Activated naive CD8-positive, alpha-beta T cell treated with anti-CD3 and anti-CD28 coated beads, Interleukin-2, amount 50 U/mL, for 24 hours (primary cell): Measurements from ENCODE around the gene CWC15.
A peak's percentile ranks its signal among the peaks of the same experiment; 100 is the strongest.
"Not testable (repeated sequence)": the region's sequence is repeated elsewhere in the genome, so short reads cannot be mapped to it uniquely, and the experiment has no call there.

Experiments used
- ATAC-seq: fragments of 150-1000 bp; cut with Tn5 transposase; one replicate; pipeline ENCODE4 v1.10.0; 2021
- DNase-seq: peaks from one replicate; pipeline ENCODE4 v3.0.0; 2021
- H3K27ac Mint-ChIP-seq: one replicate; pipeline ENCODE4 v1.8.0; 2021; ENCODE audit warnings: mild to moderate bottlenecking, mixed read lengths
- H3K27me3 Mint-ChIP-seq: one replicate; pipeline ENCODE4 v1.8.0; 2021; ENCODE audit warnings: mixed read lengths
- H3K36me3 Mint-ChIP-seq: one replicate; pipeline ENCODE4 v1.8.0; 2021; ENCODE audit warnings: low read depth, mixed read lengths
- H3K4me1 Mint-ChIP-seq: one replicate; pipeline ENCODE4 v1.8.0; 2021; ENCODE audit warnings: mixed read lengths
- H3K4me3 Mint-ChIP-seq: one replicate; pipeline ENCODE4 v1.8.0; 2021; ENCODE audit warnings: mild to moderate bottlenecking, moderate library complexity, mixed read lengths
- H3K9me3 Mint-ChIP-seq: one replicate; pipeline ENCODE4 v1.8.0; 2021; ENCODE audit warnings: mixed read lengths

CWC15 gene

DNA sequence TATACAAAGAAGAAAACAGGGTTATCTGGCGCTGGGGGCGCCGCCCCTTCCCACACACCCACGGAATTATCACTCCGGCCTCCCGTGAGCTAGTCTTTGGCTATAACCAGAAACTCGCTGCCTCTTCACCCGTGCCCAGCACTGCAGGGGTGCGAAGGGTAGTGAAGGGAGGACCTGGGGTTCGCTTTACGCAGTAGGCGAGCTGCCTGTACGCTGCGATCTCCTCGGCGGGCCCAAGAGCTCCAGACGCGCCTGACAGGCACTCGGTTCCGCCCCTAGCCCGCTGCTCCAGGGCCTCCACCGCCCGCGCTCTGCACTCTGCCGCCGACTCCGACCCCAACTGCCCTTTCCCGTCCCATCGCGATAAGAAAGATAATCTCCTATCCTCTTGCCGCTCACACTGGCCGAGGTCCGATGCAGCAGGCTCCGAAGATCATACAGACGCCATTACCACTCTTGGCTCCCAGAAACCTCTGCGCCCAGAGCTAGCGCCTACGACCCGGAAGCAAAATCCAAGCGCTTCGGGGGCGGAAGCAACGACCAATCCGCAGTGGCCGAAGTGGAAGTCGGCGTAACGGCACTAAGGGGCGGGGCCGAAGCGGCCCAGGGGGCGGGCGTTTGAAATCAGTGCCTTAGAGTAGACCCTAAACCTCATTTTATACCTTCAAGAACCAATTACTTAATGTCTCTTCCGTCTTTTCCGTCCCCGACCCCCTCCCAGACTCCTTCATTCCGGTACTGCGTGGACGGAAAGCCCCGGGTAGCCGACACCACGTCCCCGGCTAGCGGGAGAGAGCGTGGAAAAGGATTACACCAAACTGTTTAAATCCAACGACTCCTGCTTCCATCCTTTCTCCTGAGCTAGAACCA, at the start of gene CWC15, which contains the start of gene KDM4D:
TSS of gene CWC15 (minus strand) at position 458 of the 870 bp plus-strand sequence. CDS start 1,371 bp downstream, outside the sequence.
TSS of gene KDM4D (plus strand) at position 611 of the 870 bp plus-strand sequence. CDS start 23,664 bp downstream, outside the sequence.
- Mint-ChIP-seq H3K27ac (peak within 1 kb of the TSS; percentile 96), H3K9me3 (no peaks in the 10 kb centered on the region), H3K4me1 (peaks cover 34% of the 10 kb centered on the region), H3K4me3 (peak within 1 kb of the TSS; percentile 99), H3K36me3 (peaks cover 31% of the 10 kb centered on the region), H3K27me3 (no peaks in the 10 kb centered on the region)
- DNase-seq, result peak; percentile 93
- peak; percentile 99 for ATAC-seq

GRCh38 chr11:95021468-95021867, 48.1 kb upstream of the CWC15 start:
- H3K27me3 Mint-ChIP-seq, H3K27ac Mint-ChIP-seq, H3K36me3 Mint-ChIP-seq, ATAC-seq, H3K4me1 Mint-ChIP-seq, H3K4me3 Mint-ChIP-seq, H3K9me3 Mint-ChIP-seq, DNase-seq: not testable (repeated sequence)

GRCh38 chr11:95016139-95016538, 42.8 kb upstream of the CWC15 start:
- H3K9me3 Mint-ChIP-seq, result no peaks in the 10 kb centered on the region
- peaks cover 5% of the 10 kb centered on the region for H3K27me3 Mint-ChIP-seq
- no peak overlapping the region for H3K27ac Mint-ChIP-seq
- DNase-seq (no peak), ATAC-seq (no peak)
- H3K4me1 Mint-ChIP-seq, result no peaks in the 10 kb centered on the region
- no peak overlapping the region for H3K4me3 Mint-ChIP-seq
- no peaks in the 10 kb centered on the region for H3K36me3 Mint-ChIP-seq

- Mint-ChIP-seq H3K4me3 (no peak overlapping the region), H3K36me3 (no peaks in the 10 kb centered on the region), H3K27me3 (peaks cover 5% of the 10 kb centered on the region), H3K27ac (no peak overlapping the region), H3K9me3 (no peaks in the 10 kb centered on the region), H3K4me1 (no peaks in the 10 kb centered on the region)
- DNase-seq (no peak), ATAC-seq (no peak)
These were observed 40.9 kb upstream of the CWC15 start for GRCh38 chr11:95014184-95014821.

GRCh38 chr11:95011376-95011775, 38.0 kb upstream of the CWC15 start:
- Mint-ChIP-seq H3K9me3 (no peaks in the 10 kb centered on the region), H3K36me3 (no peaks in the 10 kb centered on the region), H3K4me1 (no peaks in the 10 kb centered on the region), H3K4me3 (no peak overlapping the region), H3K27ac (no peak overlapping the region), H3K27me3 (peaks cover 10% of the 10 kb centered on the region)
- DNase-seq, result no peak
- no peak for ATAC-seq

DNA sequence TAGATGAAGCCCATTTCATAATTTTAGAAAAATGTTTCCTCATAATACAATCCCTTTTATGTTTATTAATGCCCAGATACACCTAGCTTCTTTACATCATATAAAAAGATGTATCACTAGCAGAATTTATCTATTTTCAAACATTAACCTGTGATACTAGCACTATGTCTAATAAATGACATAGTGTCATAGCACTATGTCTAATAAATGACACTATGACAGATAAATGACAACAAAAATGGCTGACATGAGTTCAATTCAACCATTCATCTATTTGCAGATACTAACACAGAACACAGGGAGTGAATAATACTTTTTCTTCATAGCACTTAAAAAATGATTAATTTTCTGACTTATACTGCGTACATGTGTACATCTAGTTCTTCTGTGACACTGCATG, 32.3 kb upstream of the CWC15 start:
- Mint-ChIP-seq H3K27me3 (peaks cover 7% of the 10 kb centered on the region), H3K9me3 (no peaks in the 10 kb centered on the region), H3K36me3 (no peaks in the 10 kb centered on the region), H3K4me3 (no peak overlapping the region), H3K4me1 (no peaks in the 10 kb centered on the region), H3K27ac (no peak overlapping the region)
- DNase-seq (no peak), ATAC-seq (no peak)

DNA sequence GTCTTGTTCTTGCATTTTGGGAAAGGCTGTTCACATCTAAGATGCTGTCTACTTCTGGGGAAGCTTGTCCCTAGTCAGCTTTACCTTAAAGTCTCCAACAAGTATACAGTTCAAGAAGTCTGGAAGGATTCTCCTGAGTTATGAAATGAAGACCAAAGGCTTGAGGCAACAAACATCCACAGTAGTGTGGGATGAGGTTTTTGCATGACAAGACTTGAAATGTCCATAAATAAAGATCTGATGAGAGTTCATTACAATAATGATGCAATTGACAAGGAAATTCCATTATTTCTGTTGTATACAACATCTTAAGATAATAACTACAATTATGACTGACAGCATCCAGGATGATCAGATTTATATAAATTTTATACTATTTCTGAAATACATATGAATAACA, 30.4 kb upstream of the CWC15 start:
- Mint-ChIP-seq H3K4me3 (no peak overlapping the region), H3K36me3 (no peaks in the 10 kb centered on the region), H3K27ac (no peak overlapping the region), H3K4me1 (no peaks in the 10 kb centered on the region), H3K27me3 (peaks cover 7% of the 10 kb centered on the region), H3K9me3 (no peaks in the 10 kb centered on the region)
- ATAC-seq, result no peak
- DNase-seq, result no peak

DNA sequence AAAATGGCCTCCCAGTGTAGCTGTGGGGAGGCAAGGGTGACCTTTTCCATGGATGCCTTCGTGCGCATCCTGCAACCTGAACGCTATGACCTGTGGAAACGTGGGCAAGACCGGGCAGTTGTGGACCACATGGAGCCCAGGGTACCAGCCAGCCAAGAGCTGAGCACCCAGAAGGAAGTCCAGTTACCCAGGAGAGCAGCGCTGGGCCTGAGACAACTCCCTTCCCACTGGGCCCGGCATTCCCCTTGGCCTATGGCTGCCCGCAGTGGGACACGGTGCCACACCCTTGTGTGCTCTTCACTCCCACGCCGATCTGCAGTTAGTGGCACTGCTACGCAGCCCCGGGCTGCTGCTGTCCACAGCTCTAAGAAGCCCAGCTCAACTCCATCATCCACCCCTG, 24.9 kb upstream of the CWC15 start:
- Mint-ChIP-seq H3K27me3 (peaks cover 2% of the 10 kb centered on the region), H3K9me3 (no peaks in the 10 kb centered on the region), H3K36me3 (peaks cover 1% of the 10 kb centered on the region), H3K27ac (no peak overlapping the region), H3K4me1 (no peaks in the 10 kb centered on the region), H3K4me3 (no peak overlapping the region)
- DNase-seq, result no peak
- no peak for ATAC-seq

GRCh38 chr11:94997437-94997836, 24.1 kb upstream of the CWC15 start:
- Mint-ChIP-seq H3K4me3 (no peak overlapping the region), H3K9me3 (no peaks in the 10 kb centered on the region), H3K4me1 (no peaks in the 10 kb centered on the region), H3K27ac (no peak overlapping the region), H3K36me3 (peaks cover 1% of the 10 kb centered on the region), H3K27me3 (peaks cover 2% of the 10 kb centered on the region)
- ATAC-seq (no peak), DNase-seq (no peak)

- H3K4me3 Mint-ChIP-seq, result no peak overlapping the region
- no peak for DNase-seq
- H3K9me3 Mint-ChIP-seq, result no peaks in the 10 kb centered on the region
- H3K4me1 Mint-ChIP-seq, result no peaks in the 10 kb centered on the region
- H3K27ac Mint-ChIP-seq, result no peak overlapping the region
- peaks cover 13% of the 10 kb centered on the region for H3K27me3 Mint-ChIP-seq
- no peak for ATAC-seq
- peaks cover under 1% of the 10 kb centered on the region for H3K36me3 Mint-ChIP-seq
These were observed 20.1 kb upstream of the CWC15 start for GRCh38 chr11:94993400-94993943.

GRCh38 chr11:94988748-94989147, 15.4 kb upstream of the CWC15 start:
- Mint-ChIP-seq H3K9me3 (no peaks in the 10 kb centered on the region), H3K27ac (no peak overlapping the region), H3K36me3 (no peaks in the 10 kb centered on the region), H3K27me3 (peaks cover 22% of the 10 kb centered on the region), H3K4me3 (no peak overlapping the region), H3K4me1 (no peaks in the 10 kb centered on the region)
- DNase-seq, result no peak
- no peak for ATAC-seq

GRCh38 chr11:94987378-94987777, 14.0 kb upstream of the CWC15 start:
- no peak overlapping the region for H3K27ac Mint-ChIP-seq
- H3K4me1 Mint-ChIP-seq, result no peaks in the 10 kb centered on the region
- DNase-seq (no peak), ATAC-seq (no peak)
- H3K36me3 Mint-ChIP-seq, result no peaks in the 10 kb centered on the region
- no peaks in the 10 kb centered on the region for H3K9me3 Mint-ChIP-seq
- H3K27me3 Mint-ChIP-seq, result peaks cover 22% of the 10 kb centered on the region
- H3K4me3 Mint-ChIP-seq, result no peak overlapping the region

- no peak for DNase-seq
- ATAC-seq, result no peak
- Mint-ChIP-seq H3K27me3 (no peaks in the 10 kb centered on the region), H3K4me3 (no peak overlapping the region), H3K4me1 (peaks cover 31% of the 10 kb centered on the region), H3K36me3 (peaks cover 11% of the 10 kb centered on the region), H3K9me3 (no peaks in the 10 kb centered on the region), H3K27ac (no peak overlapping the region)
These were observed 2.2 kb upstream of the CWC15 start for GRCh38 chr11:94975599-94975998.

- Mint-ChIP-seq H3K4me1 (peaks cover 31% of the 10 kb centered on the region), H3K27me3 (no peaks in the 10 kb centered on the region), H3K9me3 (no peaks in the 10 kb centered on the region), H3K36me3 (peaks cover 22% of the 10 kb centered on the region), H3K4me3 (peak overlapping the region; percentile 99), H3K27ac (peak overlapping the region; percentile 96)
- ATAC-seq, result no peak
- no peak for DNase-seq
These were observed 822 bp upstream of the CWC15 start for GRCh38 chr11:94974178-94974577.

- no peaks in the 10 kb centered on the region for H3K9me3 Mint-ChIP-seq
These were observed 657 bp downstream of the CWC15 start for GRCh38 chr11:94972700-94973098.

More at GRCh38 chr11:94972700-94973098, 657 bp downstream of the CWC15 start:
- peaks cover 34% of the 10 kb centered on the region for H3K4me1 Mint-ChIP-seq
- H3K4me3 Mint-ChIP-seq, result peak overlapping the region; percentile 99
- peaks cover 34% of the 10 kb centered on the region for H3K36me3 Mint-ChIP-seq
- no peaks in the 10 kb centered on the region for H3K27me3 Mint-ChIP-seq
- DNase-seq (no peak), ATAC-seq (no peak)
- H3K27ac Mint-ChIP-seq, result peak overlapping the region; percentile 62
